GM19023 (cell line): ENCODE data around the gene CARS2.
"Not testable (repeated sequence)": the region's sequence is repeated elsewhere in the genome, so short reads cannot be mapped to it uniquely, and the experiment has no call there.

Experiments
- ATAC-seq: cut with Tn5 transposase; IDR thresholded peaks from one replicate; pipeline ENCODE4 v1.9.1; 2021; ENCODE audit warnings: mild to moderate bottlenecking, moderate library complexity; ENCODE audit not compliant: unreplicated experiment

The CARS2 gene

DNA sequence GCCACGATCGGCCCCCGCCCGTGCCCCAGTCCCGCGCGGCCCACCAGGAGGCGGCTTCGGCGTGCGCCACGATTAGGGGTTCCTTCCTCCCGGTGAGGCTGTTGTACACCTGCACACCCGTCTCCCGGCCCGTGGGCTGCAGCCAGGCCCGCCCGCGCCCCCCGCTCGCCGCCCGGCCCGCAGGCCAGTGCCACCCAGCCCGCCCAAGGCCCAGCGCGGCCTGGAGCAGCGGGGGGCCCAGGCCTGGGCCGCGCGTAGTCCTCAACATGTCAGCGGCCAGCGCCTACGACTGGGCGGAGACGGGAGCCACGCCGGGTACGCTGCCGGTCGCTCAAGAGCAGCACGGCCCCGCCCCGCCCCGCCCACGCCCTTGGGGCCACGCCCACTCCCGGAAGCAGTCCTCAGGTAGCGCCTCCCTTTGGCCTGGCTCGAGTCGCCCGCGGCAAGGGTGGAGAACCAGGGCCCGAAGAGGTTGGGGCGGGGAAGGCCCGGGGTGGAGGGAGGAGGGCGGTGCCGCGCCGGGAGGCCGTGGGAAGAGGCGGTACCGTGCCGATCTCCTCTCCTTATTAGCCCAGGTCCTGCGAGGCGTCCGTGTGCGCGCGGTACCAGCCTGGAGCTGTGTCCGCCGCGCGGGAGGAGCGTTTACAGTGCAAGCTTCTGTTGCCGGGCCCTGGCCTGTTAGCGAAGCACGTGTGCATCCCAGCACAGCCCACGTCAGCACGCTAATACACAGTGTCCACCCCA, at the start of gene CARS2:
CARS2 (minus strand) TSS at position 291 of the 744 bp plus-strand sequence; CDS start at position 268, 23 bp downstream.
- ATAC-seq, result peak; percentile 94

GRCh38 chr13:110748271-110748670, 42.4 kb upstream of the CARS2 start:
- no peak for ATAC-seq

DNA sequence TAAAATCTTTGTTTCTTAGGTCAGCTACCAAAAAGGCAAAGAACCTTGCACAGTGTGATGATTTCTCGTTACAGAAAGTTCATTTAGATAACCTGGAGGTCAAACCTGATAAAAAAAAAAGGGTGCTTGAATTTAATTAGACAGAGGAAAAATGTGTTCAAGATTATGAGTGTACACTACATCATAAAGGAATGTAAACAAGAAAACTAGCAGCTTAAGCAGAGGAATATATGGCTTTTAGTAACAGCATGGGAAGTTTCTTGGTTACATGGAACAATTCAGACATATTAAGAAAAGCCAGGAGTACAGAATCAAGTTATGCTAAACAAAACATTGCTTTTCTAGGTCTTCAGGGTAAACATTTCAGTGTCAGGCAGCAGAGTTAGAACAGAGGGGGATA, 40.5 kb upstream of the CARS2 start:
- no peak for ATAC-seq

GRCh38 chr13:110743687-110744086, 37.8 kb upstream of the CARS2 start:
- no peak for ATAC-seq

DNA sequence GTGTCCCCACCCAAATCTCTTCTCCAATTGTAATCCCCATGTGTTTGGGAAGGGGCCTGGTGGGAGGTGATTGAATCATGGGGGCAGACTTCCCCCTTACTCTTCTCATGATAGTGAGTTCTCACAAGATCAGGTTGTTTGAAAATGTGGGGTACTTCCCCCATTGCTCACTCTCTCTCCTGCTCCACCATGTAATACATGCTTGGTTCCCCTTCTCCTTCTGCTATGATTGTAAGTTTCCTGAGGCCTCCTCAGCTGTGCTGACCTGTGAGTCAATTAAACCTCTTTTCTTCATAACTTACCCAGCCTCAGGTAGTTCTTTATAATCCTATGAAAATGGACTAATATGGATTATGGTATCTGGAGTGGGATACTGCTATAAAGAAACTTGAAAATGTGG, 31.6 kb upstream of the CARS2 start:
- no peak for ATAC-seq

- ATAC-seq, result no peak
Observed at GRCh38 chr13:110734561-110734960, 28.6 kb upstream of the CARS2 start.

- ATAC-seq, result no peak
Observed at GRCh38 chr13:110731072-110731471, 25.2 kb upstream of the CARS2 start.

GRCh38 chr13:110726726-110727125, 20.8 kb upstream of the CARS2 start:
- ATAC-seq, result peak; percentile 60

- ATAC-seq, result not testable (repeated sequence)
Observed at GRCh38 chr13:110726153-110726552, 20.2 kb upstream of the CARS2 start.

DNA sequence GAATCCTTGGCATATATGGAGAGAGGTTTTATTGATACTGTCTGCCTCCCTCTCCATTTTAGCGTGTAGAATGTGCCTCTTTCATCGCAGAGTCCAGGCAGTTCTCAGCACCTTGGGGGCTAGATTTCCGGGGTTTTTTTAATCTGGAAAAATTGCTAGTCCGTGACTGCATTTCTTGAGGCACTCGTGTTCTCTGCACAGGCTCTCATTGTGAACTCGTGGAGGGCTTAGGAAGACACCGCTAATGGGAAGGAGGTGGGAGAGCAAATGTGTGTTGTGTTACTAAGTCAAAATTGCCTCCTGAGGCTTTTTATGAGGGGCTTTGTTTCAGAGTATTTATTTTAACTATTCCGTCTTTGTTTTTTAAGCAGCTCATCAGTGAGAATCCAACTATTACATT, 17.7 kb upstream of the CARS2 start:
- ATAC-seq, result no peak

DNA sequence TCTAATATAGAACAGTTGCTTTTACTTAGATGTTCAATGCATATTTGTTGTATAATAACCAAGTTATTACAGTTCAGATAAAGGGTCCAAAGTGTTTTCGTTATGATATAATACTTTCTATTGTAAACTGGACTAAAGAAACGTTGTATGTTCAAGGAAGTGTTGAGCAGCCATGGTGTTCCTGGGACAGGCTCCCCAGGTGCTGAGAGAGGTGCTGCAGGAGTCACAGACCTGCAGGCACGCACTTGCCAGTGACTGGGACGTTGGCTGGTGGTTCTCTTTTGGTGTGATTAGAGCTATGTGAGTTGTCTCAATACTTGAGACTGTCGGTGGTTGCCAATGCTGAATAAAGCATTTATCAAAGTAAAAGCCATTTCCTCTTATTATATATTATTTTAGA, 17.1 kb upstream of the CARS2 start:
- ATAC-seq, result no peak

- no peak for ATAC-seq
Observed at GRCh38 chr13:110719036-110719710, 13.3 kb upstream of the CARS2 start.

GRCh38 chr13:110716247-110716515, 10.3 kb upstream of the CARS2 start:
- no peak for ATAC-seq

GRCh38 chr13:110715395-110716246, 9.7 kb upstream of the CARS2 start:
- peak; percentile 56 for ATAC-seq

- ATAC-seq, result no peak
Observed at GRCh38 chr13:110714797-110715394, 9.0 kb upstream of the CARS2 start.

- ATAC-seq, result no peak
Observed at GRCh38 chr13:110713981-110714796, 8.3 kb upstream of the CARS2 start.

GRCh38 chr13:110713642-110713952, 7.7 kb upstream of the CARS2 start, which contains the start of gene ING1:
TSS of gene ING1 (plus strand) at chr13:110713700. CDS start at chr13:110714150, 450 bp downstream.
- ATAC-seq, result no peak

DNA sequence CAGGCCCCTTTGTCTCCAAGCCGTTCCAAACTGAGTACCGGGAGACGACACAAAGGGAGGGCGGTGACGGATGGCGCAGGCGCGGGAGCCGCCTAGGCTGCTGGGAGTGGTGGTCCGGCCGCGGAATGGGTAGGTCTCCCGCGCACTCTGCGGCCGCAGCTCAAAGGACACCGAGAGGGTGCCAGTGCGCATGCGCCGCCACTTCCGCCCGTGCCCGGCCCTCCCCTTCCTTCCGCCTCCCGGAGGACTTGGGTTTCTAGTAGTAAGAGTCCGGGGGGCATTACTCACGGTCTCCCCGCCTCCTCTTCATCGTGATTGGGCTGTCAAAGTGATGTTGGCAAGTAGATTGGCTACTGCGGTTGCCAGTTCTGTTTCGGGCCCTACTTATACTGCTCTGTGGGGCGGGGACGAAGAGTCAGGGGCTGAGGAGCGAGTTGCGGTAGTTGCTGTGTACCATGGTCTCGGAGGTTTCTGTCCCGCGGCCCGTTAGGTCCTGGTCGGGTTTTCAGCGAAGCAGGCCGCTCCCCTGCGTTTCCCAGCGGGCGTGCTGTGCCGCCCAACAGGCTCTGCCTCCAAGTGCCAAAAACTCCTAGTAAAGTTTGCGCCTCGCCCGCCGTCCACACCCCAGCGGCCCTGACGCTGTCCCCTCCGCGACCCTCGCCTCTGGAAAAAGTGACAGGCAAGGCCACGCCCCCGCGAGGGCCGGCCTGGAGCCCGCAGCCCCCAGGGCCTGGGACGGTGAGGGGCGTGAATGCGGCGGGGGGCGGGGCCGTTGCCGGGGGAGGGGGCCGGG, 7.1 kb upstream of the CARS2 start:
- ATAC-seq, result peak; percentile 49

- peak; percentile 26 for ATAC-seq
Observed at GRCh38 chr13:110712081-110712848, 6.3 kb upstream of the CARS2 start.
